GM21619 (cell line): ENCODE data around the gene GDPD4.

Experiments
- ATAC-seq: cut with Tn5 transposase; IDR thresholded peaks from one replicate; pipeline ENCODE4 v1.9.1; 2021; ENCODE audit not compliant: unreplicated experiment

GDPD4 gene

DNA sequence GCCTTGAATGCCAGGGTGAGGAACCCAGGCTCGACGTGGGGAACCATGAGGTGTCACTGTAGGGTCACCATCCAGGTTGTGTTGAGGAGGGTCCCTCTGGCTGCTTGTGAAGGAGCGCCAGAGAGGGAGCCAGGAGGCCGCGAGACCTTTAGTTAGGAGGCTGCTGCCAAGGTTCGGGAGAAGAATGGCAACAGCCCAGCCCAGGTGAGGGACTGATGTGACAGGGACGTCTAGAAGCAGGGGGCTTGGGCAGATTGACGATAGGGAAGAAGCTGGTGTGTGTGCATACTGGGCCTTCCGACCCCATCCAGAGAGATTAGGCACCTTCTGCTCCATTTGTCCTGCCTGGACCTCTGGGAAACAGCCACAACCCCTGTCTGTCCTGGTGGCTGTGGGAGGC, 124.5 kb downstream of the GDPD4 start:
- no peak for ATAC-seq

DNA sequence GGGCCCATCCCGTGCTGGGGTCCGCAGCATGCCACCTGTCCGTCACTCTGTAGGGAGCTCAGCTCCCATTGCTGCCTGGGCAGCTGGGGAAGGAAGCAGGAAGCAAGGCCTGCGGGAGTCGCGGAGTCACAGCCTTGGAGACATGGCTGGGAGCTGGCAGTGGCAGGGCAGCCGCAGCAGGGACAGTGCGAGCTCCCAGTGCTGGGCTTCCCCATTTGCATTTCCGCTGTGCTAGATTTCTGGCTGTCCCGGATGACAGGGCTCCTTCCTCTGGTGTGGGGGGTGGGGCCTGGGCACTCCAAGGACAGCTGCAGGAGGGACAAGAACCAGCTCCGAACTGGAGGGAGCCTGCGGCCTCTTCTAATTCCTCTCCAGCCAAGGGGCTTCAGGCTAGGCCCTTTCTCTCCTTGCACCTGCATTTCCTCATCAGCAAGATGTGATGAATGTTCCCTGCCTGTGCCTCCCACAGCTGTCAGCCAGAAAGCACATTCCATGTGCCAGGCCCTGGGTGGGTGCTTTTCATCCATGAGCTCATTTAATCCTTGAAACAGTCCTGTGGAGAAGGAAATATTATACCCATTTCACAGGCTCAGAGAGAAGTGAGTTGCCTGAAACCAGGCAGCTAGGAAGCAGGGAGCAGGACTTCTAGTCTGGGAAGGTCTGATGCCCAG, 125.5 kb downstream of the GDPD4 start:
- ATAC-seq: no peak

GRCh38 chr11:77175021-77175842, 126.3 kb downstream of the GDPD4 start:
- no peak for ATAC-seq

DNA sequence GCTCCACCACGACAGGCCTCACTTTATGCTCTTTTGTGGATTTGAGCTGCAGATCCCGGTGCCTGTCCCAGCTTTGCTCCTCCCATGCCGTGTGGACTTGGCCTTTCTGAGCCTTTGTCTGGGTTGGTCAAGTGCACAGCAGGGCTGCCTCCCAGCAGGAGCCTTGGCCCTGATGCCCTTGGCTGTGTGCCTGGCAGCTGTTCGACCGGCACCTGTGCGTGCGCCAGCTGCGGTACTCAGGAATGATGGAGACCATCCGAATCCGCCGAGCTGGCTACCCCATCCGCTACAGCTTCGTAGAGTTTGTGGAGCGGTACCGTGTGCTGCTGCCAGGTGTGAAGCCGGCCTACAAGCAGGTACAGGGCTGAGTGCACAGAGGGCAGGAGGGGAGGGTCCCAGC, 126.9 kb downstream of the GDPD4 start:
- ATAC-seq: no peak

- ATAC-seq: no peak
Measured at GRCh38 chr11:77173494-77173893, 128.0 kb downstream of the GDPD4 start.

DNA sequence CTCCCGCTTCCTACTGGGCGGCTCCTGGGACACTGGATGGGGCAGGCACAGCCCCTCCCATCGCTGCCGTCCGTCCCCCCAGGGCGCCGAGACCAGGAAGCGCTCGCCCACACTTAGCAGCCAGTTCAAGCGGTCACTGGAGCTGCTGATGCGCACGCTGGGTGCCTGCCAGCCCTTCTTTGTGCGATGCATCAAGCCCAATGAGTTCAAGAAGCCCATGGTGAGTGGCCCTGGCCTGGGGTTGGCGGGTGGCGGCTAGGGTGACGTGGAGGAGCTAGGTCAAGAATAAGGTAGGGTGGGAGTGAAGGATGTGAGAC, 128.9 kb downstream of the GDPD4 start:
- no peak for ATAC-seq

GRCh38 chr11:77171885-77172665, 129.4 kb downstream of the GDPD4 start:
- ATAC-seq: no peak

DNA sequence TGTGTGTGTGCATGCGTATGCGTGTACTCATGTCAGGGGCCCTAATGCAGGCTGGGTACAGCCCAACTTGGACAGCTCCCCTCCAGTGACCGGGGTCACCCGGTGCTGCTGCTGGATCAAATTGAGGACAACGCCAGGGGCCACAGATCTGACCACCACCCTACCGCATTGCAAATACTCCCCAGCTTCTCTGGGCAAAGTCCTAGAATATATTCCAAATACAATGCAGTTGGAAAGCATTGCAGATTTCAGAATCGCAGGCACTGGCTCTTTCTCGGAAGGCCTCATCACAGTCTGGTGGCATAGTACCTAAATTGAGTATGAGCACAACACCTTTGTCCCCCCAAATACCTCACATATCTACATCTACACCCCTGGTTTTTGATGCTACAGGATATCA, 130.2 kb downstream of the GDPD4 start:
- no peak for ATAC-seq

DNA sequence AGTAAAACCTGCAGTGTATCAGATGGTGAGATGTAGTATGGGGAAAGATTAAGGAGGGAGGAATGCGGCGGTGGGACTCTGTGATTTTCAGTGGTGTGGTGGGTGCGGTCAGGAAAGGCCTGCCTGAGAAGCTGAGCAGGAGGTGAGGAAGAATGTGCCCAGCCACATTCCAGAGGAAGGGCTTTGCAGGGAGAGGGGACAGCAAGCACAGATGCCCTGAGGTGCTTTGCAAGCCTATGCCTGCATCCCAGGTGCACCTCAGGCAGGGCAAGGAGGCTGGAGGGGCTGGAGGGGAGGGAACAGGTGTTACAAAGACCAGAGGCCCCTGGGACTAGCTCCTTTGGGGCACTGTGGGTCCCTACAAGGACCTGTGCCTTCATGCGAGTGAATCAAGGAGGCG, 131.4 kb downstream of the GDPD4 start:
- no peak for ATAC-seq

DNA sequence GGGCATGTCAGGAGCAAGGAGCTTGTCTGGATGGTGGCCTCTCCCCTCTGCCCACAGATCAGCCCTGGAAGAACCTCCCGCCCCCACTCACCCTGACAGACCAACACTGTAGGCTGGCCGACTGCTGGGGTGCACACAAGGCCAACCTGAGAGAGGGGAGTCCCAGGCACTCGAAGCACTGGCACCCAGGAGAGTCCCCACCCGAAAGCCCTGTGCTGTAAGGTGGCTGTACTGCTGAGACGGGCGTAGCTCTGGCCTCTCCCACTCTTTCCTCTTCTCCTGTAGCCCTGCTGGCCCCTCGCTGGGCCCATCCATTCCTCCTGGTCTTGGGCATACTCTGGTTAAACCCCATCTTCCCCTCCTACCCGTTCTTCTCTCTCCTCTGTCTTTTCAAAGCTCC, 133.7 kb downstream of the GDPD4 start:
- no peak for ATAC-seq

DNA sequence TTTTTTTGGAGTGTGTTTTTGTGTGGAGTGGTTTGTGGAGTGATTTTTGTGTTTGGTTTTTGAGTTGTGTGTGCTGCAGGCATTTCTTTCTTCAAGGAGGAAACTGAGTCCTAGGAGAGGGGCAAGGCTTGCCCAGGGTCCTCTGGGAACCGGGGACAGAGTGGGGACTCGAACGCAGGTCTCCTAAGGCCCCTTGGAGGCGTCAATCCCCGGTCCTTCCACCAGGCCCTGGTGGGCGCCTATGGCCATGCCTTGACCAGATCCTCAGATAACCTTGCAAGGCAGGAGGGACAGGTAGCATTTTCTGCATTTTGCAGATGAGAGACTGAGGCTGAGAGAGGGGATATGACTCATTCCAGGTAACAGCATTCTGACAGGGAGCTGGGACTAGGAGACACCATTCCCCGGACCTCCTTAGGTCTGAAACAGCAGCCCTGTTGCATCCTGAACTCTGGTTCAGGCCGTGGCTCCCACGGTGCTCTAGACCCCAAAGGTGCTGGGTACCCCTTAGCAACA, 134.3 kb downstream of the GDPD4 start:
- ATAC-seq: no peak
